Activated T-cell treated with anti-CD3 and anti-CD28 coated beads for 48 hours (primary cell): ENCODE measurements around the gene ENPP1.
"Not testable (repeated sequence)": the region's sequence is repeated elsewhere in the genome, so short reads cannot be mapped to it uniquely, and the experiment has no call there.

Source experiments
- DNase-seq: peaks from one replicate; pipeline ENCODE4 v3.0.0-alpha.2; 2020; ENCODE audit warnings: low read depth

Gene ENPP1

GRCh38 chr6:131831392-131831791 lies 23.6 kb downstream of the ENPP1 start:
- DNase-seq, result no peak

GRCh38 chr6:131831886-131832285 lies 24.1 kb downstream of the ENPP1 start:
- DNase-seq, result no peak

GRCh38 chr6:131832363-131832762 lies 24.5 kb downstream of the ENPP1 start:
- DNase-seq, result no peak

GRCh38 chr6:131838051-131838450 lies 30.2 kb downstream of the ENPP1 start:
- no peak for DNase-seq

- no peak for DNase-seq
Observed at GRCh38 chr6:131839388-131839787, 31.6 kb downstream of the ENPP1 start.

- DNase-seq, result no peak
Observed at GRCh38 chr6:131840441-131840840, 32.6 kb downstream of the ENPP1 start.

DNA sequence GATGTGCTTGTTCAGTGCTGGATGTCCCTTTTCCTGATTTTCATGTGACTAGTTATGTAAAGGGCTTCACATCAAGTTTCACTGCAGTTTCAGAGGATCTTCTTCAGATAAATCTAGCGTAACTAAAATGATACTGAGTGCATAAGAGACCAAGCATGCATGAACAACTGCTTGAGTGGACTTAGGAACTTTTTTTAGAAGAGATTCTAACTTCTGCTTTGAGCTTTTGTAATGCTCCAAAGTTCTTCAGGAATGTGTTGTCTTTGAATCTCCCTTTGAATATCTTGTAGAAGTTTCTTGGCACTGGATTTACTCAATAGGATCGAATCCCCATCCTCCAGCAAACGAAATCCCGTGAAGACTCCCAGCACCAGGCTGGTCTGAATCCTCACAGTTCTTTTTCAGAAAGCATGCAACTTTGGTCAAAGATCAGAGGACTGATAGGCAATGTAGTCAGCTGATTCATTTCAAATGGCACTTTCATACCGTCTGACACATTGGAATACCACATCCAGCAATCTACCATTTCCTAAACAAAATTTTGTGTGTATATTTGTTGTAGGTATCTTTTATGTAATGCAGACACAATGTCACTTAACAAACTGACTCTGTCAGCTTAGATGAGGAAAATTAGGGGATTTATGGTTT lies 33.2 kb downstream of the ENPP1 start:
- DNase-seq, result no peak

DNA sequence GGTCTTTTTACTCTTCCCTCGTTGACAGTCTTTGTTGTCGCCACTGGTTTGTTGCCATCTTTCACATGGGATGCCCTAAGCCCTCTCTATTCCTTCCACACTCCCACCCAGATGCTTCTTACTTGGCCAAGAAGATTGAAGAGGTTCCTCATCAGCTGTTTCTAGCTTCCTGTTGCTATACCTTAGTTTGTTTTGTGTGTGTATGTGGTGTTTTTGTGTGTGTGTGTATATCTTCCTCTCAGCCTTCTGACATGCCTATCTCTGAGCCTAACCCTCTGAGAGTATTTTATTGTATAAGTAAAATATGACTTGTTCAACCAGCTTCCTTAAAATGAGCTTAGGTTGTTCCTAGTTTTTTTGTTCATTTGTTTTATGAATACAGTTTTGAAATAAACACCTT lies 35.9 kb downstream of the ENPP1 start:
- DNase-seq, result no peak

GRCh38 chr6:131844243-131844841 lies 36.5 kb downstream of the ENPP1 start:
- DNase-seq, result no peak

GRCh38 chr6:131846023-131846663 lies 38.3 kb downstream of the ENPP1 start:
- no peak for DNase-seq

DNA sequence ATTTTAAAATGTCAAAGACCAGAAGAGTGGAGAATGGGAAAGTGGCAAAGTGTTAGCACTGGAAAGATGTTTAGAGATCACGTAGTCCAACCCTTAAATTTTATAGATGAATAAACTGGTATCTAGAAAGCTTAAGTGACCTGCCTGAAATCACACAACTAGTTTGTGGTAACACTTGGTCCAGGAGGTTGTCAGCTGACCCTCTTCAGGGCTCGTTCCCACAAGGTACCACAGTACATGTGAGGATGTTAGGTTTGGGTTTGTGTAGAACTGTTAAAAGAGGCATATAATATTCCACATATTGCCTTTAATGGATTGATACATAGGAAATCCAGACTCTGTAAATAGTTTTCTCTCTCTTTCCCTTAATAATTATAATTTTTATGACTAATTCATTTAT lies 39.1 kb downstream of the ENPP1 start:
- DNase-seq, result no peak

DNA sequence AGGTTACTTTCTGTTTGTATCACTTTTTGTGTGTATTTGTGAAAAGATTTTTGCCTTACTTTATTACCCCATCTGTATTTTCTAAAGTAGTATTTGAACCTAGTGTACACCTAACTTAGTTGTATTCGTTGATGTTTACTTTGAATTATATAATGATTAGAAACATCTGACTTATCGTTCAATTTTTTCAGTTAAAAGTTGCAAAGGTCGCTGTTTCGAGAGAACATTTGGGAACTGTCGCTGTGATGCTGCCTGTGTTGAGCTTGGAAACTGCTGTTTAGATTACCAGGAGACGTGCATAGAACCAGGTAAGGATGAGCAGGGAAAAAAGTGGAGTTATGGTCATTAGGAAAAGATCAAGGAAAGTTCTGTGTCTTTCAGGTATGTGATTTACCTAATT lies 42.0 kb downstream of the ENPP1 start:
- DNase-seq, result no peak

- DNase-seq, result no peak
Observed at GRCh38 chr6:131851049-131851769, 43.4 kb downstream of the ENPP1 start.

GRCh38 chr6:131852200-131852599 lies 44.4 kb downstream of the ENPP1 start:
- no peak for DNase-seq

GRCh38 chr6:131854803-131855202 lies 47.0 kb downstream of the ENPP1 start:
- DNase-seq, result no peak

DNA sequence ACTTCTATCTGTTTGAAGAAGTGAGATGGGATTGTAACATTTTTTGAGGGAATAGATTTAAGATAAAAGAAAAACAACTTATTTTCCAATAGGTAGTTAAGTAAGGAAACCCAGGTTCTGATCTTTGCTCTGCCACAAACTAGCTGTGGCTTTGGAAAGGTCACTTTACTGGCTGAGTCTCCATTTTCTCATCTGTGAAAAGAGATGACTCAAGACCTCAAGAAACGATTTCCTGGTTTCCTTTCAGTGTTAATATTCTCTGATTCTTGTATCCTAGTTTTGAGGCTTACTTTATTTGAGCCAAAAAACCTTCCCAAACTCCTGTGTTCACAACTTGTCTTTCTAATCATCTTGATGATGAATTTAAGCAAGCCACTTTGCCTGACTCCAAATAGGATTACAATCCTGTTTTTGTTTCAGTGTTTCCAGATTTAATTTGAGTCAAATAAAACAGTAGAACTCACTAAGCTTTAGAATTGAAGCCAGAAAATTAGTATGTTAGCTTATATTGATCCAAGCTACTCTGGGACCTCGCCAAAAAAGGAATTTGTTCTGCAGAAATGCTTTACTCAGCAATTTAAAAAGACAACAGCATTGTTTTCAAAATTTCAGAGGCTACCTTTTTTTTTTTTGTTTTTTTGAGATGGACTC lies 51.1 kb downstream of the ENPP1 start:
- no peak for DNase-seq

GRCh38 chr6:131859658-131860057 lies 51.8 kb downstream of the ENPP1 start:
- not testable (repeated sequence) for DNase-seq

DNA sequence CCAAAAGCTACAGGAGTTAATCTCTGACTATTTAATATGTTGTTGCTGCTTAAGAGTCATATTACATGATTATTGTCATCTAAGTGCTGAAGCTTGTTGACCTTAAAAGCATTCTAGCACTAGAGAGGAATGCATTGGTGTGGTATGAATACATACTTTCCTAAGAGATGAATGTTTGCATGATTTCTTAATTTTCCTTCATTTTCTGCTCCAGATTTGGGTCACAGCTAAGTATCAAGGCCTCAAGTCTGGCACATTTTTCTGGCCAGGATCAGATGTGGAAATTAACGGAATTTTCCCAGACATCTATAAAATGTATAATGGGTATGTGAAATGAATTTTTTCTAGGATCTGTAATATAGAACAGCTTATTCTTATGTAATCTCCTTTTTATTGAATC lies 53.6 kb downstream of the ENPP1 start:
- DNase-seq, result no peak

DNA sequence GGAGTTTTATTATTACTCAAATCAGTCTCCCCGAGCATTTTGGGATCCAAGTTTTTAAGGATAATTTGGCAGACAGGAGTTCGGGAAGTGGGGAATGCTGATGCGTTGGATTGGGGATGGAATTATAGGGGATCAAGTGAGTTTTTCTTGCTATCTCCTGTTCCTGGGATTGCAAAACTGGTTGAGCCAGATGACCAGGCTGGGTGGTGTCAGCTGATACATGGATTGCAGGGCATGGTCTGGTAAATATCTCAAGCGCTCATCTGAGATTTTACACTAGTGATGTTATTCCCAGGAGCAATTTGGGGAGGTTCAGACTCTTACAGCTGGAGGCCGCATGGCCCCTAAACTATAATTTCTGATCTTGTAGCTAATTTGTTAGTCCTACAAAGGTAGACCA lies 54.7 kb downstream of the ENPP1 start:
- DNase-seq, result no peak

- DNase-seq, result no peak
Observed at GRCh38 chr6:131867744-131868143, 59.9 kb downstream of the ENPP1 start.

DNA sequence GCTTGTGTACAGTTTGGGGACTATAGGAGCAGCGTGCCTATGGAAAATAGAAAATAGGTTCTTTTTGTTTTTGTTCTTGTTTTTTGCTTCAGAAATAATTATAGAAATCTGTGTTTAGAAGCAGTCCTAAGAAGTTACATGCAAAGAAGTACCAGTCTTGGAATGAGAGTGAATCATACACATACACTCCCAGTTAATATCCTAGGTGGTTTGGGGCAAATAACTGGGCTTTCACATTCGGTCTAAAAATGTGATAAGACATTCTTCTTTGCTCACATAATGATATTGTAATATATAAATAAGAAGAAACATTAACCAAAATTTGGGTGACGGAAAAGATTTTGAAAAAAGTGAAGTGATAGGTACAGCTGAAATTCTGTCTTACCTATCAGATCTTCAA lies 61.0 kb downstream of the ENPP1 start:
- DNase-seq, result no peak

DNA sequence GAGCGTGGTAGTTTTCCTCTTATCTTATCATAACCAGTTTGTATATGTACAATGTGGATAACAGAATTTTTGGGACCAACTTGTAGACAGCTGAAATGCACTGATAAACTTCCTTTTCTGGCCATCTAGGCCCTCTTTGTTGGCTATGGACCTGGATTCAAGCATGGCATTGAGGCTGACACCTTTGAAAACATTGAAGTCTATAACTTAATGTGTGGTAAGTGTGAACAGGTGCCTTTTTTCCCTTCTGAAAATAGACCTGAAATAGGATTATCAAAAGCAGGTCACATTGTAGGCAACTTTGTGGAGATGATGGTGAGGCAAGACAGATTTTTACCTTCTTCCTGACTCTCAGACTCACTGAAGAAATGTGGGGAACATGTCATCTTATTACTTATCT lies 67.8 kb downstream of the ENPP1 start:
- DNase-seq, result no peak

DNA sequence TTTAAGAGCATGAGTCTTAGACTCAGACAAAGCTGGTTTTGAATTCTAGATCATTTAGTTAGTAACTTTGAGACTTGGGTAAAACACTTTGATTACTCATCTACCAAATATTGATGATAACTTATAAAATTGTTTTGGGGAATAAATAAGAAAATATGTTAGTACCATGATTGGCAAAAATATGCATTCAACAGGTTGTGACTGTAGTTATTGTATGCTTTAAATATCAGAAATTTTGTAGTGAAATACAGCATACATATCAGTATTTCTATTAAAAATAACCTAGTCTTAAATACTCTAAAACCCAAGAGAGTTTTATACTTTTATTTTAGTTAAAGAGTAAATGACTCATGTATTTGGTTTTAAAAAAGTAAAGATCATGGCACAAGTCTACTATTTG lies 68.7 kb downstream of the ENPP1 start:
- DNase-seq, result no peak
